H1 (cell line): ENCODE data around the gene COL9A2. TPM values are rescaled to one million over a fixed set of nuclear protein-coding genes. Genes with fewer than 3 reads are reported as not detected.
A peak's percentile ranks its signal among the peaks of the same experiment; 100 is the strongest.

Experiments used
- CTCF ChIA-PET: fragments of 300-600 bp; sonication (Branson Sonifier 250); formaldehyde crosslinking; loops from one replicate; lab custom pipeline; 2021; ENCODE audit not compliant: partially characterized antibody; lab: Charles Lee
- POLR2A ChIA-PET: fragments of 300-600 bp; sonication (Branson Sonifier 250); formaldehyde crosslinking; loops from one replicate; lab custom pipeline; 2021; ENCODE audit warnings: inconsistent platforms; ENCODE audit not compliant: partially characterized antibody; lab: Charles Lee
- DNase-seq, 2 experiments: peaks; one replicate each; pipeline versions ENCODE4 v3.0.0 to v3.0.0-alpha.2; 2010 to 2022; ENCODE audit warnings: low spot score in 2 of 2, low read depth in 1 of 2, mixed read lengths in 1 of 2
- FAIRE-seq: peaks from 2 replicates; lab custom pipeline; 2011; peaks lifted over from hg19 to GRCh38; lab: Jason Lieb, UNC
- H2AFZ ChIP-seq: 2 replicates; pipeline ENCODE4 v1.8.1; 2012; ENCODE audit warnings: low read length, inconsistent platforms
- H2AK5ac ChIP-seq: 2 replicates; pipeline ENCODE4 v1.6.1; 2013; ENCODE audit warnings: low read depth, low read length
- H2BK120ac ChIP-seq: replicated peaks from 2 replicates; pipeline ENCODE3; 2013; ENCODE audit warnings: low read depth, low read length, inconsistent platforms
- H2BK12ac ChIP-seq: 2 replicates; pipeline ENCODE4 v1.6.1; 2013; ENCODE audit warnings: low read depth, low read length
- H2BK15ac ChIP-seq: 2 replicates; pipeline ENCODE4 v1.6.1; 2013; ENCODE audit warnings: low read length
- H2BK20ac ChIP-seq: 2 replicates; pipeline ENCODE4 v1.6.1; 2013; ENCODE audit warnings: low read length
- H2BK5ac ChIP-seq: 2 replicates; pipeline ENCODE4 v1.6.1; 2013; ENCODE audit warnings: low read depth, low read length
- H3K14ac ChIP-seq: 2 replicates; pipeline ENCODE4 v1.6.1; 2013; ENCODE audit warnings: inconsistent platforms; ENCODE audit not compliant: insufficient read length
- H3K18ac ChIP-seq: 2 replicates; pipeline ENCODE4 v1.6.1; 2013; ENCODE audit warnings: low read length; ENCODE audit errors: extremely low read depth
- H3K23ac ChIP-seq: 2 replicates; pipeline ENCODE4 v1.6.1; 2013; ENCODE audit warnings: inconsistent platforms; ENCODE audit not compliant: insufficient read length
- H3K23me2 ChIP-seq: 2 replicates; pipeline ENCODE4 v1.6.1; 2013; ENCODE audit warnings: low read depth, low read length
- H3K27ac ChIP-seq: 2 replicates; pipeline ENCODE4 v1.6.1; 2011; ENCODE audit warnings: low read depth, low read length, inconsistent platforms
- H3K27me3 ChIP-seq, 4 experiments: replicated peaks in 1 of 4; 1 replicate in 1 of 4; 2 replicates in 3 of 4; pipeline versions ENCODE4 v1.6.1 to v1.8.1; 2011 to 2013; ENCODE audit warnings: low read length in 3 of 4, mild to moderate bottlenecking in 3 of 4, inconsistent platforms in 2 of 4, mixed read lengths in 2 of 4, moderate library complexity in 1 of 4; ENCODE audit not compliant: control insufficient read depth in 3 of 4, insufficient read depth in 3 of 4; ENCODE audit errors: extremely low read depth in 1 of 4
- H3K36me3 ChIP-seq, 4 experiments: 2 replicates each; pipeline versions ENCODE4 v1.6.1 to v1.8.1; 2011 to 2013; ENCODE audit warnings: mild to moderate bottlenecking in 4 of 4, low read length in 3 of 4, moderate library complexity in 2 of 4, control low read depth in 1 of 4, inconsistent platforms in 1 of 4; ENCODE audit not compliant: insufficient read depth in 4 of 4, control insufficient read depth in 2 of 4
- H3K4ac ChIP-seq: replicated peaks from 2 replicates; pipeline ENCODE3; 2013; ENCODE audit warnings: low read length, low read depth, mixed read lengths, inconsistent platforms; ENCODE audit not compliant: insufficient read length
- H3K4me1 ChIP-seq, 4 experiments: replicated peaks in 1 of 4; 1 replicate in 1 of 4; 2 replicates in 3 of 4; pipeline versions ENCODE4 v1.6.1 to v1.8.1; 2011 to 2013; ENCODE audit warnings: low read length in 3 of 4, inconsistent platforms in 2 of 4, mixed read lengths in 1 of 4; ENCODE audit not compliant: insufficient read depth in 4 of 4, control insufficient read depth in 3 of 4
- H3K4me2 ChIP-seq, 2 experiments: 2 replicates each; pipeline versions ENCODE4 v1.6.1 to v1.8.1; 2011 to 2013; ENCODE audit warnings: low read depth in 2 of 2, low read length in 2 of 2, control low read depth in 1 of 2, inconsistent platforms in 1 of 2, mild to moderate bottlenecking in 1 of 2; ENCODE audit not compliant: insufficient read depth in 1 of 2
- H3K4me3 ChIP-seq, 4 experiments: fragments of 200-600, 300-600 bp in 1 of 4; sonication (generic), shearing (Covaris generic), sonication (Bioruptor Twin) in 1 of 4; 2 replicates each; pipeline versions ENCODE4 v1.5.1 to v1.8.1; 2011 to 2016; ENCODE audit warnings: low read length in 4 of 4, low read depth in 3 of 4, control low read depth in 2 of 4, inconsistent platforms in 2 of 4, mild to moderate bottlenecking in 2 of 4, mixed read lengths in 1 of 4, moderate library complexity in 1 of 4; ENCODE audit not compliant: insufficient read depth in 2 of 4; ENCODE audit errors: extremely low read depth in 1 of 4
- H3K56ac ChIP-seq: replicated peaks from 2 replicates; pipeline ENCODE3; 2013; ENCODE audit warnings: low read depth, mild to moderate bottlenecking, mixed read lengths, low read length, inconsistent platforms; ENCODE audit not compliant: insufficient read length
- H3K79me1 ChIP-seq: 2 replicates; pipeline ENCODE4 v1.6.1; 2013; ENCODE audit warnings: low read depth, low read length, control low read depth
- H3K79me2 ChIP-seq, 2 experiments: 2 replicates each; pipeline versions ENCODE4 v1.6.1 to v1.8.1; 2012 to 2013; ENCODE audit warnings: low read length in 2 of 2, mild to moderate bottlenecking in 2 of 2, inconsistent platforms in 1 of 2; ENCODE audit not compliant: insufficient read depth in 2 of 2, control insufficient read depth in 1 of 2
- H3K9ac ChIP-seq, 4 experiments: replicated peaks in 1 of 4; 1 replicate in 1 of 4; 2 replicates in 3 of 4; pipeline versions ENCODE4 v1.6.1 to v1.8.1; 2011 to 2013; ENCODE audit warnings: low read depth in 3 of 4, low read length in 3 of 4, control low read depth in 2 of 4, mild to moderate bottlenecking in 2 of 4, moderate library complexity in 2 of 4, inconsistent platforms in 1 of 4; ENCODE audit errors: extremely low read depth in 1 of 4
- H3K9me3 ChIP-seq, 2 experiments: 2 replicates each; pipeline versions ENCODE4 v1.6.1 to v1.8.1; 2012 to 2013; ENCODE audit warnings: mild to moderate bottlenecking in 2 of 2, moderate library complexity in 2 of 2, control low read depth in 1 of 2, inconsistent platforms in 1 of 2, low read depth in 1 of 2, low read length in 1 of 2, mixed read lengths in 1 of 2; ENCODE audit not compliant: insufficient read depth in 2 of 2
- H4K20me1 ChIP-seq, 2 experiments: replicated peaks in 1 of 2; 2 replicates each; pipeline versions ENCODE3 to v1.8.1; 2011 to 2013; ENCODE audit warnings: inconsistent platforms in 2 of 2, low read length in 2 of 2, mild to moderate bottlenecking in 1 of 2; ENCODE audit not compliant: insufficient read depth in 2 of 2, control insufficient read depth in 1 of 2
- H4K5ac ChIP-seq: 2 replicates; pipeline ENCODE4 v1.6.1; 2013; ENCODE audit warnings: low read length, low read depth, mixed read lengths, inconsistent platforms; ENCODE audit not compliant: insufficient read length
- H4K8ac ChIP-seq: 2 replicates; pipeline ENCODE4 v1.8.0; 2013; ENCODE audit warnings: mild to moderate bottlenecking, moderate library complexity, low read length, inconsistent platforms; ENCODE audit not compliant: insufficient read depth; ENCODE audit errors: extremely low read depth
- H4K91ac ChIP-seq: replicated peaks from 2 replicates; pipeline ENCODE3; 2013; ENCODE audit warnings: low read length, mixed read lengths, inconsistent platforms; ENCODE audit not compliant: insufficient read length
- CHD2 ChIP-seq: IDR thresholded peaks from 2 replicates; pipeline ENCODE4 v1.6.1; 2012; ENCODE audit warnings: low read length, improper control_type of control experiment
- SIN3A ChIP-seq, 2 experiments: IDR thresholded peaks in 1 of 2; conservative IDR thresholded peaks in 1 of 2; 2 replicates each; pipeline ENCODE4 v1.6.1; 2011 to 2012; ENCODE audit warnings: low read length in 2 of 2, improper control_type of control experiment in 1 of 2, low read depth in 1 of 2, mild to moderate bottlenecking in 1 of 2
- ZNF274 ChIP-seq: IDR thresholded peaks from 2 replicates; pipeline ENCODE4 v1.7.0; 2012; ENCODE audit warnings: low read length, borderline replicate concordance; ENCODE audit errors: extremely low read depth
- WGBS, 2 experiments: shearing (Covaris generic) in 1 of 2; methylation state at CpG; one replicate each; pipeline versions ENCODE4 v1.1.6 to v1.1.7; 2013 to 2015; ENCODE audit warnings: low lambda C conversion rate in 2 of 2, mixed read lengths in 2 of 2, inconsistent platforms in 1 of 2, low coverage in 1 of 2, missing lambda C conversion rate in 1 of 2; ENCODE audit not compliant: insufficient replicate concordance in 2 of 2, insufficient coverage in 1 of 2, insufficient read length in 1 of 2; ENCODE audit errors: extremely low coverage in 1 of 2, missing lambda C conversion rate in 1 of 2; 5-methylcytosine and 5-hydroxymethylcytosine counted together
- polyA plus RNA-seq, 7 experiments: library from polyadenylated mRNA; depleted of rRNA in 3 of 7; stranded (reverse) in 5 of 7; unstranded in 2 of 7; fragments of >200 nt in 5 of 7; fragments of 200-250 nt in 2 of 7; gene quantifications; 1 replicate in 5 of 7; 2 replicates in 1 of 7; 4 replicates in 1 of 7; pipeline versions ENCODE4 v1.2.1 to v1.2.3, GENCODE V29; 2011 to 2013; ENCODE audit warnings: missing spikeins in 2 of 7, mixed read lengths in 2 of 7
- total RNA-seq: library from RNA; stranded (reverse); fragmentation: NEBNext Ultra II Directional; extraction: Animal tissue kit (Norgen Biotek cat#: 25700); gene quantifications from 2 replicates; pipeline ENCODE4 v1.2.1, GENCODE V29; 2021

The COL9A2 gene
- total and polyA plus RNA-seq, 2 of the 8 experiments (the other 6 are each of a cell fraction or from before 2014, with no cell fraction given) = 3.2 to 3.3 TPM

- no peaks in the 10 kb centered on the region for H3K79me2 ChIP-seq
- CTCF ChIA-PET = interaction anchor here (0.6 to 10.4 kb wide), 45 partner anchors 9 to 1816 kb away, joined by 3 to 144 read pairs (median 4); partner anchors contain the start of genes SMAP2 and TMCO2
- no peaks in the 10 kb centered on the region for H3K9me3 ChIP-seq
- H3K56ac ChIP-seq = no peak overlapping the region
- no peak overlapping the region; the same call in 1 of the 2 replicates for H2BK12ac ChIP-seq
- H4K8ac ChIP-seq = no peak overlapping the region
- POLR2A ChIA-PET = interaction anchor here (0.5 to 2.8 kb wide), 4 partner anchors 19 to 84 kb away, joined by 3 to 8 read pairs (median 4); no protein-coding TSS in a partner anchor
- H3K23me2 ChIP-seq = peaks cover 20% of the 10 kb centered on the region; the same call in 1 of the 2 replicates
- no peak overlapping the region for H3K4ac ChIP-seq
- H2BK120ac ChIP-seq = no peak overlapping the region
- H3K27ac ChIP-seq = no peak overlapping the region
- FAIRE-seq (no peak), DNase-seq (peak; percentile 76 to 93)
- peak overlapping the region; percentile 82 for H2AFZ ChIP-seq
- H2BK15ac ChIP-seq = peak overlapping the region; percentile 88; the same call in 1 of the 2 replicates
- H3K9ac ChIP-seq = peak overlapping the region in 2 of 4 experiments; percentile 41 to 45; a peak in 3 of 7 replicates
- peak overlapping the region; percentile 73 to 95 for H3K4me2 ChIP-seq
- peaks cover 0 to 5% (median 0%) of the 10 kb centered on the region in 4 experiments; a peak in 1 of 8 replicates for H3K36me3 ChIP-seq
- whole genome bisulfite sequencing, 2 experiments = 4% methylated on average over 35 of the region's 42 CpGs; no CpG with 5 or more reads in 1 of the 2 experiments
- no peaks in the 10 kb centered on the region for H3K79me1 ChIP-seq
- H3K23ac ChIP-seq = no peak overlapping the region
- no peak overlapping the region for H3K14ac ChIP-seq
- no peaks in the 10 kb centered on the region for H4K20me1 ChIP-seq
- no peak overlapping the region for H4K91ac ChIP-seq
- H3K18ac ChIP-seq = peak overlapping the region; percentile 78; the same call in 1 of the 2 replicates
- peaks cover 20 to 53% (median 45%) of the 10 kb centered on the region in 4 experiments for H3K27me3 ChIP-seq
- H2BK20ac ChIP-seq = no peak overlapping the region
- H3K4me1 ChIP-seq = peaks cover 8 to 18% (median 11%) of the 10 kb centered on the region in 4 experiments
- H4K5ac ChIP-seq = no peak overlapping the region
- H2BK5ac ChIP-seq = no peak overlapping the region; the same call in 1 of the 2 replicates
- H2AK5ac ChIP-seq = no peak overlapping the region
- peak overlapping the region; percentile 42 to 63 (median 54) for H3K4me3 ChIP-seq
- TF ChIP-seq ZNF274 (no peak), CHD2 (peak; percentile 40; the same call in 1 of the 2 replicates), SIN3A (conservative IDR thresholded peaks at IDR 0.05 in 1 of 2, IDR thresholded peaks at IDR 0.05 in 1 of 2; ENCODE audit: low read depth in 1 of 2, low read length in 2 of 2) (0 out of 4 replicates have a peak, but pooled peaks have one; percentile 33 to 78)
These were observed 1.8 kb downstream of the COL9A2 start for GRCh38 chr1:40315239-40315794.
